PC-3 (cell line): ENCODE measurements around the gene YY1. TPM values are rescaled to one million over a fixed set of nuclear protein-coding genes. Genes with fewer than 3 reads are reported as not detected.
"Not testable (repeated sequence)": the region's sequence is repeated elsewhere in the genome, so short reads cannot be mapped to it uniquely, and the experiment has no call there.

Experiments
- ATAC-seq: fragments of 200-7000 bp; cut with Tn5 transposase; 2 replicates; pipeline ENCODE4 v1.9.1; 2020; ENCODE audit warnings: mild to moderate bottlenecking, moderate library complexity
- BruUV-seq: library from RNA; stranded (reverse); fragments of 400-500 nt; replicated peaks from 2 replicates; lab custom pipeline; 2021; lab: Mats Ljungman, UMichigan
- CTCF ChIA-PET: fragments of 300-600 bp; sonication (Branson Sonifier 250); formaldehyde crosslinking; loops from one replicate; lab custom pipeline; 2022; ENCODE audit warnings: antibody characterized with exemption; lab: Charles Lee
- POLR2A ChIA-PET: fragments of 300-600 bp; sonication (Branson Sonifier 250); formaldehyde crosslinking; loops from one replicate; lab custom pipeline; 2022; ENCODE audit warnings: antibody characterized with exemption; ENCODE audit not compliant: unreplicated experiment; lab: Charles Lee
- DNase-seq: peaks from one replicate; pipeline ENCODE4 v3.0.0-alpha.2; 2015
- H2AFZ ChIP-seq: fragments of 300-600 bp; sonication (generic); 2 replicates; pipeline ENCODE4 v1.6.0; 2016; ENCODE audit warnings: antibody characterized with exemption, low read length
- H3F3A ChIP-seq: fragments of 300-600 bp; sonication (generic); one replicate; pipeline ENCODE4 v1.6.0; 2017; ENCODE audit warnings: antibody characterized with exemption, low read length, control low read depth, mild to moderate bottlenecking; ENCODE audit not compliant: unreplicated experiment
- H3K27ac ChIP-seq: fragments of 300-600 bp; sonication (generic); 2 replicates; pipeline ENCODE4 v1.5.1; 2016; ENCODE audit warnings: mild to moderate bottlenecking, low read length
- H3K27me3 ChIP-seq: fragments of 300-600 bp; sonication (generic); 2 replicates; pipeline ENCODE4 v1.6.1; 2016; ENCODE audit warnings: low read length, mixed read lengths
- H3K36me3 ChIP-seq: fragments of 300-600 bp; sonication (generic); 2 replicates; pipeline ENCODE4 v1.6.1; 2016; ENCODE audit warnings: low read depth, mixed run types, low read length, mixed read lengths
- H3K4me1 ChIP-seq: fragments of 300-600 bp; sonication (generic); 2 replicates; pipeline ENCODE4 v1.5.1; 2016; ENCODE audit warnings: low read length; ENCODE audit not compliant: insufficient read depth
- H3K4me2 ChIP-seq: fragments of 300-600 bp; sonication (generic); 2 replicates; pipeline ENCODE4 v1.6.0; 2016; ENCODE audit warnings: low read length
- H3K4me3 ChIP-seq: fragments of 300-600 bp; sonication (generic); 2 replicates; pipeline ENCODE4 v1.5.1; 2016; ENCODE audit warnings: mild to moderate bottlenecking, low read length, mixed read lengths
- H3K79me2 ChIP-seq: fragments of 300-600 bp; sonication (generic); 2 replicates; pipeline ENCODE4 v1.6.1; 2017; ENCODE audit warnings: low read length, mixed read lengths
- H3K9ac ChIP-seq: fragments of 300-600 bp; sonication (generic); 2 replicates; pipeline ENCODE4 v1.6.0; 2016; ENCODE audit warnings: mild to moderate bottlenecking, low read length
- H3K9me2 ChIP-seq: fragments of 300-600 bp; sonication (generic); replicated peaks from 2 replicates; pipeline ENCODE4 v1.6.1; 2016; ENCODE audit warnings: mixed run types, low read length, mixed read lengths
- H3K9me3 ChIP-seq: fragments of 300-600 bp; sonication (generic); 2 replicates; pipeline ENCODE4 v1.6.1; 2016; ENCODE audit warnings: low read length, mixed read lengths
- H4K20me1 ChIP-seq: fragments of 300-600 bp; sonication (generic); 2 replicates; pipeline ENCODE4 v1.6.1; 2016; ENCODE audit warnings: low read length, mixed read lengths
- CTCF ChIP-seq: fragments of 300-600 bp; sonication (generic); conservative IDR thresholded peaks from 2 replicates; pipeline ENCODE4 v1.5.1; 2017; ENCODE audit warnings: antibody characterized with exemption, low read depth, mild to moderate bottlenecking, low read length
- EZH2 ChIP-seq: fragments of 300-600 bp; sonication (generic); IDR thresholded peaks from one replicate; pipeline ENCODE4 v1.6.1; 2017; ENCODE audit warnings: antibody characterized with exemption, mild to moderate bottlenecking, low read length; ENCODE audit not compliant: unreplicated experiment
- EZH2phosphoT487 ChIP-seq: fragments of 300-600 bp; sonication (generic); IDR thresholded peaks from 2 replicates; pipeline ENCODE4 v1.6.1; 2018; ENCODE audit warnings: mild to moderate bottlenecking, antibody characterized with exemption, low read length, borderline replicate concordance
- intact Hi-C: fragments of 100-400 bp; cut with micrococcal nuclease; formaldehyde crosslinking; loops from 2 replicates; pipeline ENCODE4 v1.9.0; 2023
- total RNA-seq: library from RNA; depleted of rRNA; stranded (reverse); fragments of >200 nt; gene quantifications from 2 replicates; pipeline ENCODE4 v1.2.3, GENCODE V29; 2014

The YY1 gene
- total RNA-seq, 1 experiment from 2014 or later = 64.1 TPM

- Histone ChIP-seq H3K4me2 (no peak overlapping the region), H3K9ac (no peak overlapping the region), H3K9me3 (no peaks in the 10 kb centered on the region), H3K9me2 (no peaks in the 10 kb centered on the region), H3F3A (no peaks in the 10 kb centered on the region), H3K79me2 (peaks cover 14% of the 10 kb centered on the region), H3K4me3 (no peak overlapping the region), H4K20me1 (peaks cover 5% of the 10 kb centered on the region; the same call in 1 of the 2 replicates), H3K4me1 (peaks cover 19% of the 10 kb centered on the region), H2AFZ (no peak overlapping the region), H3K36me3 (no peaks in the 10 kb centered on the region), H3K27ac (no peak overlapping the region), H3K27me3 (no peaks in the 10 kb centered on the region)
- BruUV-seq = no TSS peak
- ATAC-seq = no peak
- CTCF ChIA-PET = no interaction called here
- DNase-seq = no peak
- TF ChIP-seq EZH2phosphoT487 (no peak), EZH2 (no peak)
- POLR2A ChIA-PET = interaction anchor here (0.7 kb wide), 1 partner anchor 68 kb away, joined by 3 read pairs; no protein-coding TSS in a partner anchor
- intact Hi-C loops = no loop called here
These were observed 70.2 kb downstream of the YY1 start for GRCh38 chr14:100309028-100309737.

GRCh38 chr14:100312110-100312876, 73.3 kb downstream of the YY1 start:
- H4K20me1 ChIP-seq, BruUV-seq, H2AFZ ChIP-seq, H3K4me3 ChIP-seq, ATAC-seq, H3K27ac ChIP-seq, H3F3A ChIP-seq, DNase-seq, intact Hi-C loops, H3K9me2 ChIP-seq, H3K4me1 ChIP-seq, H3K79me2 ChIP-seq, POLR2A ChIA-PET, H3K9me3 ChIP-seq, H3K9ac ChIP-seq, H3K36me3 ChIP-seq, CTCF ChIA-PET, H3K4me2 ChIP-seq, H3K27me3 ChIP-seq: not testable (repeated sequence)

- CTCF ChIA-PET = no interaction called here
- intact Hi-C loops = no loop called here
These were observed 74.0 kb downstream of the YY1 start for GRCh38 chr14:100312877-100313400.

More at GRCh38 chr14:100312877-100313400, 74.0 kb downstream of the YY1 start:
- no peaks in the 10 kb centered on the region for H3K9me2 ChIP-seq
- no peak for ATAC-seq
- no peaks in the 10 kb centered on the region for H3K79me2 ChIP-seq
- H2AFZ ChIP-seq = no peak overlapping the region
- no peaks in the 10 kb centered on the region for H3F3A ChIP-seq
- no peaks in the 10 kb centered on the region for H3K27me3 ChIP-seq
- no peaks in the 10 kb centered on the region for H3K36me3 ChIP-seq
- H4K20me1 ChIP-seq = no peaks in the 10 kb centered on the region
- no peak for DNase-seq
- POLR2A ChIA-PET = no interaction called here
- H3K4me2 ChIP-seq = no peak overlapping the region
- H3K4me1 ChIP-seq = no peaks in the 10 kb centered on the region
- no peak overlapping the region for H3K27ac ChIP-seq
- H3K9me3 ChIP-seq = no peaks in the 10 kb centered on the region
- no peak overlapping the region for H3K4me3 ChIP-seq
- H3K9ac ChIP-seq = no peak overlapping the region
- TF ChIP-seq EZH2 (no peak), EZH2phosphoT487 (no peak), CTCF (no peak)
- no TSS peak for BruUV-seq
